ENCODE measurements around the gene PRMT6.
"Not testable (repeated sequence)": the region's sequence is repeated elsewhere in the genome, so short reads cannot be mapped to it uniquely, and the experiment has no call there.

Gene PRMT6

GRCh38 chr1:107056426-107057196 is at the start of gene PRMT6:
TSS of gene PRMT6 (plus strand) at chr1:107056674. CDS start at chr1:107056716, 42 bp downstream.
- peak; percentile 90 to 91 for DNase-seq

GRCh38 chr1:107009281-107009680 is 47.2 kb upstream of the PRMT6 start:
- no peak for DNase-seq

GRCh38 chr1:107010582-107010981 is 45.9 kb upstream of the PRMT6 start:
- no peak for DNase-seq

- DNase-seq, result peak in 1 of 2 experiments; percentile 2
Observed at GRCh38 chr1:107016376-107016978, 40.0 kb upstream of the PRMT6 start.

- DNase-seq, result no peak
Observed at GRCh38 chr1:107018445-107018844, 38.0 kb upstream of the PRMT6 start.

- DNase-seq, result no peak
Observed at GRCh38 chr1:107019166-107019565, 37.3 kb upstream of the PRMT6 start.

GRCh38 chr1:107038874-107039273 is 17.6 kb upstream of the PRMT6 start:
- not testable (repeated sequence) for DNase-seq

GRCh38 chr1:107044310-107045220 is 11.9 kb upstream of the PRMT6 start:
- not testable (repeated sequence) for DNase-seq

- peak; percentile 10 to 16 for DNase-seq
Observed at GRCh38 chr1:107047602-107048001, 8.9 kb upstream of the PRMT6 start.

GRCh38 chr1:107048241-107048640 is 8.2 kb upstream of the PRMT6 start:
- peak; percentile 42 to 52 for DNase-seq

- no peak for DNase-seq
Observed at GRCh38 chr1:107051266-107051665, 5.2 kb upstream of the PRMT6 start.

- not testable (repeated sequence) for DNase-seq
Observed at GRCh38 chr1:107055919-107056425, 502 bp upstream of the PRMT6 start.

- peak; percentile 32 to 35 for DNase-seq
Observed at GRCh38 chr1:107057197-107058133, 991 bp downstream of the PRMT6 start.

- DNase-seq, result peak in 1 of 2 experiments; percentile 32
Observed at GRCh38 chr1:107058245-107059032, 2.0 kb downstream of the PRMT6 start.

GRCh38 chr1:107061886-107062285 is 5.4 kb downstream of the PRMT6 start:
- no peak for DNase-seq

GRCh38 chr1:107073493-107073892 is 17.0 kb downstream of the PRMT6 start:
- no peak for DNase-seq

GRCh38 chr1:107076841-107077240 is 20.4 kb downstream of the PRMT6 start:
- DNase-seq, result peak; percentile 31 to 36

GRCh38 chr1:107079249-107079648 is 22.8 kb downstream of the PRMT6 start:
- DNase-seq, result no peak

GRCh38 chr1:107081102-107081501 is 24.6 kb downstream of the PRMT6 start:
- no peak for DNase-seq

GRCh38 chr1:107091418-107091817 is 34.9 kb downstream of the PRMT6 start:
- no peak for DNase-seq

GRCh38 chr1:107093395-107093794 is 36.9 kb downstream of the PRMT6 start:
- DNase-seq, result not testable (repeated sequence)

Data from Kasumi-1 (cell line).